Pulmonary artery endothelial cell (primary cell): ENCODE results near the gene CLCN3. TPM values are rescaled to one million over a fixed set of nuclear protein-coding genes. Genes with fewer than 3 reads are reported as not detected.
"Not testable (repeated sequence)": the region's sequence is repeated elsewhere in the genome, so short reads cannot be mapped to it uniquely, and the experiment has no call there.

Experiments used
- DNase-seq: peaks from one replicate; pipeline ENCODE4 v3.0.0-alpha.2; 2011; ENCODE audit warnings: low read depth, low spot score
- total RNA-seq: library from RNA; depleted of rRNA; stranded (reverse); fragments of >200 nt; gene quantifications from 2 replicates; pipeline ENCODE4 v1.2.3, GENCODE V29; 2014

The CLCN3 gene
- total RNA-seq, 1 donor from 2014 or later = 43.5 TPM

DNA sequence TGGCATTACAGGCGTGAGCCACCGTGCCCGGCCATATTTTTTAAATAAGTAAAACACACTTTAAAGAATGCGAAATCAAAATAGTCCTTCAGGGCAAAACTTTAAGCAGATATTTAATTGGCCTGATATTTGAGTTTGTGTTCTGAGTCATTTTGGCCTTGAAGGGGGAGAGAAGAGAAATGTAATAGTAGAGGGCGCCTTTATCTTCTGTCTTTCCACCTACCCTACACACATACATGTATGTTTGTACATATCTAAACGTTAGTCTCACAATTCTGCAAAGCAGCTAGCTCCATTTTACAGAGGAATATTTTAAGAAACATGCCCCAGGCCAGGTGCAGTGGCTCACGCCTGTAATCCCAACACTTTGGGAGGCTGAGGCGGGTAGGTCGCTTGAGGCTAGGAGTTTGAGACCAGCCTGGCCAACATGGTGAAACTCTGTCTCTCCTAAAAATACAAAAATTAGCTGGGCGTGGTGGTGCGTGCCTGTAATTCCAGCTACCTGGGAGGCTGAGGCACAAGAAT is 151.2 kb downstream of the CLCN3 start:
- DNase-seq = not testable (repeated sequence)

Other genes starting within 250 kb of the CLCN3 start
- gene NEK1, start 8.0 kb upstream of the CLCN3 start, total RNA-seq = 5.2 and 6.8 TPM in 2 replicates
- 18.5 and 21.4 TPM in 2 replicates for gene HPF1, start 137.4 kb downstream of the CLCN3 start, total RNA-seq